ENCODE data around the gene THPO.

THPO gene

GRCh38 chr3:184323696-184324095, 54.3 kb downstream of the THPO start:
- no peak for TF ChIP-seq CTCF (IDR thresholded peaks at IDR 0.05; ENCODE audit: insufficient read depth, low read depth, low read length, missing control alignments)
- DNase-seq (ENCODE audit: low read depth) = no peak
- no peak overlapping the region for H3K4me3 ChIP-seq (ENCODE audit: low read depth, low read length)

- no peak for DNase-seq (ENCODE audit: low read depth)
- TF ChIP-seq CTCF (IDR thresholded peaks at IDR 0.05; ENCODE audit: insufficient read depth, low read depth, low read length, missing control alignments) = no peak
- H3K4me3 ChIP-seq (ENCODE audit: low read depth, low read length) = no peak overlapping the region
Measured at GRCh38 chr3:184322731-184323487, 55.1 kb downstream of the THPO start.
